GM21423 (cell line): ENCODE data around the gene BMP8A.
"Not testable (repeated sequence)": the region's sequence is repeated elsewhere in the genome, so short reads cannot be mapped to it uniquely, and the experiment has no call there.

ENCODE experiments used
- ATAC-seq: cut with Tn5 transposase; IDR thresholded peaks from one replicate; pipeline ENCODE4 v1.9.1; 2021; ENCODE audit warnings: mild to moderate bottlenecking, moderate library complexity; ENCODE audit not compliant: unreplicated experiment

The BMP8A gene

DNA sequence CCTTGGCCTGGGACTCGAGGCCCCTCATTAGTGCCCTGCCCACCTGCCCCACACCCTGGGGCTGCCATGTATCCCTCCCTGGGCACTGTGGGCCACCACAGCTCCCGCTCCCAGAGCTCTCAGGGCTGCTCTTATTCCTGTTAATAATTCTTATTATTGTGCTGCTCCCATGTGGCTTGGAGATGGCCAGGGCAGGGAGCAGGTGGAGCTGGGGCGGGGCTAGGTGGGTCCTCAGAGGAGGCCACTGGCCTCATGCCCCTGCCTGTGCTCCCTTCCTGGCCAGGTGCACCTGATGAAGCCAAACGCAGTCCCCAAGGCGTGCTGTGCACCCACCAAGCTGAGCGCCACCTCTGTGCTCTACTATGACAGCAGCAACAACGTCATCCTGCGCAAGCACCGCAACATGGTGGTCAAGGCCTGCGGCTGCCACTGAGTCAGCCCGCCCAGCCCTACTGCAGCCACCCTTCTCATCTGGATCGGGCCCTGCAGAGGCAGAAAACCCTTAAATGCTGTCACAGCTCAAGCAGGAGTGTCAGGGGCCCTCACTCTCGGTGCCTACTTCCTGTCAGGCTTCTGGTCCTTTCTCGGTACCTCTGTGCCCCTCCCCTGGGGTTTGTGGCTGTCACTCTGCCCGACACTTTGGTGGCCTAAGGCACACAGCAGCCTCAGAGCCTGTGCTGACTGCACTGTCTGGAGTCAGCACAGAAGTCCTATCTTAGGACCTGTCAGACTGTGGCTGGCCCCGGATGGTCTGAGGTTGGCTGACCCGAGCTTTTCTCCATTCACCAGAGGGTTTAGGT lies 34.1 kb downstream of the BMP8A start:
- ATAC-seq = peak; percentile 97

DNA sequence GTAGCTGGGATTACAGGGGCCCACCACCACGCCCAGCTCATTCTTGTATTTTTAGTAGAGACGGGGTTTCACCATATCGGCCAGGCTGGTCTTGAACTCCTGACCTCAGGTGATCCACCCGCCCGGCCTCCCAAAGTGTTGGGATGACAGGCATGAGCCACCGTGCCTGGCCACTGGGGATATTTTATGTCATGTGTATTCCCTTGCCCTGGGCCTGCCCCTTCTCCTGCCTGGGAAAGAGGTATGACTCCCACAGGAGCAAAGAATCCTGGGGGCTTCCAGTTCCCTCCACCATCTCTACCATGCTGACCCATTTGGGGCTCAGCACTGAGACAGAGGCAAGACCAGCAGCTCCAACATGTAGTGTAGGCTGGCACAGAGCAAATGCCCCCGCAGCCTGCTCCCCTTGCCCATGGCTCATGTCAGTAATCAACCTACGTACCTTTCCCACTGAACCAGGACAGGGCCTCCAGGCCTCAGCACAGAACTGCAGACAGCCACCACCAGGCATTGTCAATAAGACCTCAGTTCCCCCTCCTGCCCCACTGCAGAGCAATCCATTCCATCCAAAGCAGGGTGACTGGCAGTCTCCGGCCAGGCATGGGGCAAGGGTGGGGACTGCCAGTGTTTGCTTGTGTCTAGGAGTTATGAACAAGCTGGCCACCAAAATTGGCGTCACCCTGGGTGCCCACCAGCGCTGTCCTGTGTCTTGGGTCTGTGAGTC lies 35.2 kb downstream of the BMP8A start:
- no peak for ATAC-seq

DNA sequence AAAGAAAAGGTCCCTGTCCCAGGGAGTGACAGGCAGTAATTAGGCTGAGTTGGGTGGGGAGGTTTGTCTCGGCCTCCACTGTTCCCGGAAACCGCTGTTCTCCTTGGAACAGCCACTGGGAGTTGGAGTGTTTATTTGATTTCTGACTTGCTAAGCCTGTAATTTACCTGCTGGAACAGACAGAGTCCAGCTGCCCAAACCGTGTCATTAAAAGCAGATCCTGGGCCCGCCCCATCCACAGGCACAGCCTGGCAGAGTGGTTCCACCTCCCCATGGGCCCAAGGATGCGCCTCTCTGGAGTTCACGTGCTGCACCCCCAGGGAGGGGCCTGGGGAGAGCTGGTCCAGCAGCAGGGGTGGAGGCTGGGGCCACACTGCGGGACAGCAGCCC lies 35.7 kb downstream of the BMP8A start:
- not testable (repeated sequence) for ATAC-seq

GRCh38 chr1:39528082-39528481 lies 36.6 kb downstream of the BMP8A start:
- ATAC-seq = no peak

DNA sequence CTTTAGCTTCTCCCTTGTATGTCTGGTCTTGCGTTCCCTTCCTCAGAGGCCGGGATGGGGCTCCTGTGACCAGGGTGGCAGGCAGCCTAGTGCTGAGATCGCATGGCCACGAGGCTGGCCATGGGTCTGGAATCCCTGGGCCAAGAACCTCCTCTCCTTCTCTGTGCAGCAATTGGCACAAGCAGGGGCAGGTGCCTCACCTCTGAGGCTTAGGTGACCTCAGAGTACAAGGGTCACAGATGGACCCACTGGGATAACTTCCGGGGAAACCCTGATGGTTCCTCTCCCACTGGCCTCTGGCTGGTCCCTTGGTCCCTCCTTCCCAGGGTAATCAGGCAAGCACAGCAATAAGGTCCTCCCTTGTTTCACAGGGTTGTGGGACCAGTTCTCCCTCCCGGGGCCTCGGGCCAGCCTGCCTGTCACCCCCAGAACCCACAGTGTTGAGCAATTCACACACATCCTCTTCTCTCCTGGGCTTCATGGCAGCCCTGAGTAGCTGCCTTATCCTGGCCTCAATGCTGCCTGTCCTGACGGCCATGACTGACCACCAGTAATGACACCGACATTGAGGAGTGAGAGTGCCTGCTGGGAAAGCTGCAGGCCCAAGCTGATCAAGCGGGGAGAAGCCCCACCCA lies 38.6 kb downstream of the BMP8A start:
- ATAC-seq = no peak

DNA sequence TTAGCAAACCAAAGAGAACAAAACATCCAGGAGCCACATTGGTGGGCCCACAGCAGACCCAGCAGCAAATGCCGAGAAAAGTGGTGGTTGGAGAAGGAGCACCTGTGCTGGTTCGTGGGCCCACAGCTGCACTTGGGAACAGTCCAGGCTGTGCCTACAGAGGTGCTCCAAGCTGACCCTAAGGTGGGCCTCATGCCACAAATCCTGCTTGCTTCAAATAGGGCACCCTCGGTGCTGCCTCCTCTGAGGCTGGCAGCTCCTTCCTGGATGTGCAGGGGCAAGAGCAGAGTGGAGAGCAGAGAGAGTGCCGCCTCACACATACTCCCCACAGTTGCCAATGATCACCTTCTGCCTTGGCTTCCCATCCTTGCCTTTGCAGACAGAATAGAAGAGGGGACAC lies 40.1 kb downstream of the BMP8A start:
- no peak for ATAC-seq

DNA sequence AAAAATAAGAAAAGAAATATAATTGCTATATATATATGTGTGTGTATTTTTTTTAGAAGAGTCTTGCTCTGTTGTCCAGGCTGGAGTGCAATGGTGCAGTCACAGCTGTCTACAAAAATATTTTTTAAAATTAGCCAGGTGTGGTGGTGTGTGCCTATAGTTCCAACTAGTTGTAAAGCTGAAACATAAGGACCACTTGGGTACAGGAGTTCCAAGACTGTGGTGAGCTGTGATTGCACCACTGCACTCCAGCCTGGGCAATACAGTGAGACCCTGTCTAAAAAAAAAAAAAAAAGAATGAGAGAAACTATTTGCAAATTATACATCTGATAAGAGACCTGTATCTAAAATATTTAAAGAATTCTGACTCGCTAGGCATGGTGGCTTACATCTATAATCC lies 42.0 kb downstream of the BMP8A start:
- ATAC-seq = no peak

DNA sequence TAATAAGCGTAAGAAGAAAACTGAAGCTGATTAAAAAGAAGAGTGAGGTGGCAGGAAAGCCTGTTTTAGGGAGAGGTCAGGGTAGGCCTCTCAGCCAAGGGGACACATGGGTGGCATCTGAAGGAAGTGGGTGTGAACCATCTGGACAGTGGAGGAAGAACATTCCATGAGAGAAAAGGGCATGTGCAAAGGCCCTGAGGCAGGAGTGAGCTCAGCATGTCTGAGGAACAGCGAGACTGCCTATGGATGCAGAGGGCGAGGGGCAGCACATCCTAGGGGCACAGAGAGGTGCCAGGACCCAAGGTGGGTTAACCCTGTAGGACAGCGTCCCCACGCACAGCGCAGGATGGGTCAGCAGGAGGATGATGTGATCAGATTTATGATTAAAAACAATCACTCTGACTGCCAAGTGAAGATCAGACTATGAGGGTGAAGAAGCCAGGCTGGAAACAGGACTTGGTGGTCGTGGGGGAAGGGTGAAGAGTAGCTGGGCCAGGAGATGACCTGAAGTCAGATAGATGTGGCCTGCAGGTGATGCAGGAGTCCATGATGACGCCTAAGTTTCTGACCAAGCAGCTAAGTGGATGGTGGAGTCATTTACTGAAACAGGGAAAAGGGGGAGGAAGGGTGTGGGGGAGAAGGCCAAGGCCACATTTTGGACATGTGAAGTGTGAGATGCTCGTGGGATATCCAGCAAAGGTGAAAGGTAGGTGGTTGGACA lies 47.3 kb downstream of the BMP8A start:
- no peak for ATAC-seq

GRCh38 chr1:39539252-39539790 lies 47.9 kb downstream of the BMP8A start:
- no peak for ATAC-seq

DNA sequence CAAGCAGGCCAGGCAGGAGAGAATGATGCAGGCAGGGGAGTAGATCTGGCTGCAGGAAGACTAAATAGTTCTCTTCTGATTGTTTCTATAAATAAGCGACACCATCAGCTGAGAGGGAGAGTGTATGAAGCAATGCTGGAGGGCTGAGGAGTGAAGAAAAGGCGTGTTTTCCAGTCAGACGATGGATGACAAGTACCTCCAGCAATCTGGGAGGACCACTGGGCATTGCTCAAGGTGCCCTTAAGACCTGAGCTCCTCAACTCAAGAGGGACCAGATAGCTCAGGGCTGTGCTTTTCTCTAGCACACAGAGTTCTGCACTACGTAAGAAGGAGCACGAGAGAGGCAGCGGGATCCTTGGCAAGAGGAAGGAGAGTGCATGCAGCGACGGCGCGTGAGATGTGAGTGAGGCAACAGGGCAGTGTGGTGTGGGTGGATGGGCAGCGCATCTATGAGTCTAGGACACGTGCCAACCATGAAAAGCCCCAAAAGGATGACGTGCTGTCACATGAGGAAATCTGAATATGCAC lies 49.1 kb downstream of the BMP8A start:
- no peak for ATAC-seq

DNA sequence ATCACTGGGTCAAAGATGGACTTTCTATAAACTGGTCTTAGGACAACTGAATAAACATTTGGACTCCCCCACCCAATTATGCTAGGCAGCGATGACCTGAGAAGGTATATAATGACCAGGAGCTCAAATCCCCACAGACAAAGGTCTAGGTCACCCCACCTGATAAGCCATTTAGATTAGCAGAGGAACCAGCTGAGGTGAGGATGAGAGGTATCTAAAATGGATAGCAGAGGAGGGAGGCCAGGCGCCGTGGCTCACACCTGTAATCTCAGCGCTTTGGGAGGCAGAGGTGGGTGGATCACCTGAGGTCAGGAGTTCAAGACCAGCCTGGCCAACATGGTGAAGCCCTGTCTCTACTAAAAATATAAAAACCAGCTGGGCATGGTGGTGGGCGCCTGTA lies 51.5 kb downstream of the BMP8A start:
- no peak for ATAC-seq

DNA sequence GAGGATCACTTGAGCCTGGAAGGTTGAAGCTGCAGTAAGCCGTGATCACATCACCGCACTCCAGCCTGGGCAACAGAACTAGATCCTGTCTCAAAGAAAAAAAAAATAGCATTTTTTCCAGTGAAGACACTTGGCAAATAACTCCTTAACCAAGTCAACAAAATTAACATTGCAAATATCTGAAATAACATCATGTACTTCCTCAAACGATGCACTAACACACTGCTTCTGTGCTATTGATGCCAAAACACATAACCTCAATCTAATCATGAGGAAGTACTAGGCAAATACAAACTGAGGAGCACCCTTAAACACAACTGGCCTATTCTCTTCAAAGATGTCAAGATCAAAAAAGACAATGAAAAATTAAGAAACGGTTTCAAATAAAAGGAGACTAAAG lies 52.9 kb downstream of the BMP8A start:
- no peak for ATAC-seq

GRCh38 chr1:39545531-39545930 lies 54.1 kb downstream of the BMP8A start:
- ATAC-seq = no peak

GRCh38 chr1:39554277-39554676 lies 62.8 kb downstream of the BMP8A start:
- ATAC-seq = no peak

GRCh38 chr1:39561279-39561678 lies 69.8 kb downstream of the BMP8A start:
- ATAC-seq = no peak

DNA sequence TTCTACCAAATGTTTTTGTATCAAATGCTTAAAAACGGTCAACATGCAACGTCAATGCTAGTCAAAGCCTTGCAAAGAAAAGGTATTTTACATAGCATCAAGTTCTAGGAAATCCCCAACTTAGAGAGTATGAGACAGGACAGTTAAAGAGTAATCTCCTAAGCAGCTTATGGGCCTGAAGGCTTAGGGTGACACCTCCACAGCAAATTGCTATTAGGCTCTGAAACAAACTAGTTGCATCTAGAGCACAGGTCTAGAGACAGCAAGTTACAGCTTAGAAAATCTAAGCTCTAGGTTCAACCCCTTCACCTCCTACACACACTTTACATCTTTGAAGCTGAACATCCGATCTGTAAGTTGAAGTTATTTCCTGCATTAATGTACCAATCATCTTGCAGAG lies 71.5 kb downstream of the BMP8A start:
- ATAC-seq = no peak

- ATAC-seq = no peak
Measured at GRCh38 chr1:39563669-39564068, 72.2 kb downstream of the BMP8A start.

- ATAC-seq = no peak
Measured at GRCh38 chr1:39564340-39564739, 72.9 kb downstream of the BMP8A start.

DNA sequence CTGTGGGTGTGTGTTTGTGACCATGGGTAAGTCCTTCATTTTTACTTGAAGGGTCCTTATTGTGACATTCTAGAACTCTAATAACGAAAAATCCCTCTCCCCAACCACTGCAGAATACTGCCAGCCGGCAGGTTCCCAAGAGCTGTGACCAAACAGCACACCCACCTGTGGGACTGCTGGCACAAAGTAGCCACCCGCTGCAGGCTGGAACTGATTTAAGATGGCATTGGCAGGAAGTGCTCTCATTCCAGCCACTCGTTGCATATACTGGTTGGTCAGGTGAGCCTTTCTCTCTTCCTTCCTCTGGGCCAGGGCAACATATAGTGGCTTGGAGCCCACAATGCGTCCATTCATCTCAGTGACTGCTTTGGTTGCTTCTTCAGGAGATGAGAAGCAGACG lies 73.5 kb downstream of the BMP8A start:
- no peak for ATAC-seq

GRCh38 chr1:39566441-39567137 lies 75.2 kb downstream of the BMP8A start:
- ATAC-seq = no peak
